HK-2 (cell line): ENCODE data around the gene PITX2.
A peak's percentile ranks its signal among the peaks of the same experiment; 100 is the strongest.
"Not testable (repeated sequence)": the region's sequence is repeated elsewhere in the genome, so short reads cannot be mapped to it uniquely, and the experiment has no call there.

Experiments
- DNase-seq: peaks from one replicate; pipeline ENCODE4 v3.0.0-alpha.2; 2018; ENCODE audit not compliant: unreplicated experiment

PITX2 gene

DNA sequence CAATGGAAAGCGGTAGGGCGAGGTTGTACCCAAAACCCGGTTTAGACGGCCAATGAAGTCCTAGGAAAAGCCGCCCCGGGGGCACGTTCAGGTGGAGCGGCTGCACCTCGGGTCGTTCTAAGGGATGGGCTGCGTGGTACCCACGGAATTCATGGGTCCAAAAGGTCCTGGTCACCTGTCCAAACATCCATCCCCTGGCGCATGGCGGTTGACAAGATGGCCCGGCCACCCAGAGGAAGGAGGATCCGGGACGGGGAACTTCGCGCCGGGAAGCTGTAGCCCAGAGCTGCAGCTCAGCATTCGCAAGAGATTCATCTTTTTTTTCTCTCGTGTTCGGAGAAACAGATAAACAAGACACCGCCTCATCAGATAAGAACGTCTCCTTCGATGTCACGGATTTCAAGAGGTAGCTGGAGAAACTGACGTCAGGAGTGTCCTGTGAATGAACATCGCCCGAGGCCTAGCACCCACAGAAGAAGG, 10.9 kb downstream of the PITX2 start:
- no peak for DNase-seq

DNA sequence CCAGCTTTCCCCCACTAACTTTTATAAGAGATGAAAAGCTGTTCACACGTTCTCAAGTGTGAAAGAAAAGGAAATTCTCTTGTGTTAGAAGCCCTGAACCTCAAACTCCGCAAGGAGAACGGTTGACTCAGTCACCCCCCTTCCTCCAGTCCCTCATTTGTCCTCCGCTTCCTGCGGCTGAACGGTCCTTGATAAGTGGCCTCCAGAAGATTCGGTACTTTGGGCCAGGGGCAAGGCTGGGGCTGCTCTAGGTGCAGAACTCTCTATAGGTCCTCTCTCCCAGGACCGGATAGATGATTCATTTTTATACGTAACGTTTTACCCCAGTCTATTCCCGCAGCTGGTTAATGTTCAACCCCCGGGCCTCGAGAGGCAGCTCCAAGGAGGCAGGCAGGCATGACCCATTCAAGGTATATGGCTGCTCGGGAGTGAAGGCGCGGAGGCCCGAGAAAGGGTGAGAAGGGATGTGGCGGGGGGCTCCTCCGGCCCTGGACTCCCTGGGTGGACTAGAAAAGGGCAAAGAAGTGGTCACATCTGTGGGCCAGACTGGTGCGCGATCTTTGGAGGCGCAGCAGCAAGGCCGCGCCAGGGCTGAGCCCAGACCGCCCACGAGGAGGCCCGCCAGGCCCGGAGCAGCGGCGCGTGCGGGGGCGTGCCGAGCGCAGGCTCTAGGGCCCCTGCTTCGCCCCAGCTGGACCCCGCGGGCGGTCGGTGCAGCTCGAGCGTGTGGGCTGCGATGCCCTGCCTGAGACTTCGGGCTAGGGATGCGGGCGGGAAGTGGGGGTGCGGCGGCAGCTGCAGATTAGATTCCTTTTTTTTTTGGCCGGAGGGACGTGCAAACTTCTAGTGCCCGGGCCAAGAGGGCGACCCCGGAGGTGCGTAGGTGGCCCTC, 11.7 kb downstream of the PITX2 start:
- DNase-seq = peak; percentile 95

DNA sequence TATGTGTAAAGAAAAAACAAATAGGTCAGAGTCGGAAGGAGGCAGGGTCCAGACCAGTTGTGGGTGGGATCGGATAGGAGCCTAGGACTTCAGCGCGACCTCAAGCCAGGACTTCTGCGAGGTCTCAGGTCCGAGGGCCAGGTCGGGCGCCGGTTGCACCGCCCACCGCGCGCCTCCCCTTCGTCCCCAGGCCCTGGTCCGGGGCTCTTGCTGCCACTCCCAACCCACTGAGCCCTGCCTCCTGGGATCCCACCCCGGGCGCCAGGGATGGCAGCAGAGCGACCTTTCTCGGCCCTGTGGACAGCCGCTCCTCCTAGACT, 12.3 kb downstream of the PITX2 start:
- no peak for DNase-seq

DNA sequence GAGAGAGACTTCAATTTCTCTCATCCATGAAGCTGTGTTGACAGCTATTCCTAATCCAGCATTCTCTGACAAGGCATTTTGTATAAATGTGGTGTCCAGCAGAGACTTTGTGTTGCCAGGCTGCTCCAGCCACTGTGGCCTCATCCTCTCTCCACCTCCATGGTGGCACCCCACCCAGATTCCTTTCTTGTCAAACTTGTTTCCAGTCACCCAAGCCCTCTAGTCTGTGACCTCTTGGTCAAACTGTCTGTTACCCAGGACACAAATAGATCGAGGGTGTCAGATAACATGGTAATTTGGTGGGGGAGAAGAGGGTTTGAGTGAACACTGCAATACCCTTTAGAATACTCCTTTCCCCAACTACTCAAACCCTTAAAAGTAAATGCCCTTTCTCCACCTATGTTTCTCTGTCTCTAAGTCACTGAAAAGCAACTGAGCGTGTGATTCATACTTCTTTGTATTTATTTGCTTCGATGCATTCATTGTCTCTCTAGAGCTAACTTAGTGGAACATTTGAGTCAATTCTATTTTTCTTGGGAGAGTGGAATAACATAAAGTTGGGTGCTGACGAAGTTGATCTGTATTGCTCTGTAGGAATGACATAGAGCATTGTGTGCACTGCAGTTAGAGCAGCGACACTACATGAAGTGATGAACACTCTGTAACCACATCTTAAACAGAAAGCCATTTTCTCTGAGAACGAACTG, 13.7 kb downstream of the PITX2 start:
- no peak for DNase-seq

DNA sequence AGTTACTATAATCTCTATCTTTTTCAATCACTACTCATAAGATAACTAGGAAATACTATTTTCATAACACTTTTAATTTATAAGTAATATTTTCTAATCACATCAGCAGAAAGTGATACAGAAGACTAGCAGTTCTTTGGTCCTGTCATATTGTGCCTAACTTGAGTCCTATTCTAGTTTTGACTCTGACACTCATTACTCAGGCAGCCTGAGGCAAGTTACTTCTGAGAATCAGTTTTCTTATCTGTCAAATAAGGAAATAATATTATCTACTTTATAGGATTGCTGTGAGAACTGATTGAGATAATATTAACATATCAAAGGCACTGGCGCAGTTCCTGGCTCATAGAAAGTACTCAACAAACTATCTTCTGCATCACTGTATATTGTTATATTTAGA, 17.8 kb downstream of the PITX2 start:
- DNase-seq = no peak

- no peak for DNase-seq
Measured at GRCh38 chr4:110602061-110602460, 20.8 kb downstream of the PITX2 start.

- DNase-seq = no peak
Measured at GRCh38 chr4:110597582-110597981, 25.3 kb downstream of the PITX2 start.

DNA sequence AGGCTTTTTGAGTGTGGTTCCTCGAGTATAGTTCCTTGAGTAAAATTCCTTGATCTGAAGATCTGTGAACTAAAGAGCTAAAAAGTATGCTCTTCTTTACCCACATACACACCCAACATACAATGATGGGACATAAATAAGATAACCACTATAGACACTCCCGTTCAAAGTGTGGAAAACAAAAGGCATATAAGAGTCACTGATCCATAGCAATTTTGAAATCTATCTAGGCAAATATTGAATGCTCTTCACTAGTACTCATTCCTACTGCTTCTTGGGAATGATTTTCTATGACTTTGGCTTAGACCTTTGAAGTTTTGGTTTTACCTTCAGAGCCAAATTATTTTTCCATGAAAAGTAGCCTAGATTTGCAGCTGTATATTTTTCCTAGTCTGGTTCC, 26.4 kb downstream of the PITX2 start:
- no peak for DNase-seq

- no peak for DNase-seq
Measured at GRCh38 chr4:110595583-110595982, 27.3 kb downstream of the PITX2 start.

- DNase-seq = no peak
Measured at GRCh38 chr4:110589297-110589696, 33.6 kb downstream of the PITX2 start.

GRCh38 chr4:110587666-110588285, 35.1 kb downstream of the PITX2 start:
- no peak for DNase-seq

DNA sequence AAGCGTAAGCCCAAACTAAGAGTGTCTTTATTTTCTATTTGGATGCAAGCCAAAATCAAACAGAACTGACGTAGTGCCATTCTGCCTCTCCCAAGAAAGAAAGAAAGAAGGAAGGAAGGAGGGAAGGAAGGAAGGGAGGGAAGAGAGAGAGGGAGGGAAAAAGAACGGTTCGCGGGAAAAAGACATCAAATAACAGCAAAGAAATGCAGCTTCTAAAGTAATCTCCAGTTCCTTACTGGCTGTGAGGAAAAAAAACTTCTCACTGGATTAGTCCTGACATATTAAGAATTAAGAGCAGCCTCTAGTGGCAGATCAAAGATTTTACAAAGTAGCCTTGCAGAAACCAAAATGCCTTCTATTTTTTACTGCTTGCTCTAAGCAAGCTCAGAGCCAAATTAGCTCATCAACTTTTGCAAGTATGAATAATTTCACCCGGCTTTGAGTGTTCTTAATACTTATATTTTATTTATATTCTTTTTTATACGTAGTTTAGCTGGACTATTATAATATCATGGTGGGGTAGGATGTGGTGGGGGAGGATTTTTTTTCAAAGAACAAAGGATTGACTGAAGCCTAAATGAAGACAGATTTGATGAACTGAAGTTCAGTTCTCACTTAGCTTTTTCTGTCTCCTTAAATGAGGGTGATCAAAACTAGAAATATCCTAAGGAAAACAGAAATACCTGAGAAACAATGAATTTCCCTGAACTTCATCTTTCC, 36.6 kb downstream of the PITX2 start:
- no peak for DNase-seq

DNA sequence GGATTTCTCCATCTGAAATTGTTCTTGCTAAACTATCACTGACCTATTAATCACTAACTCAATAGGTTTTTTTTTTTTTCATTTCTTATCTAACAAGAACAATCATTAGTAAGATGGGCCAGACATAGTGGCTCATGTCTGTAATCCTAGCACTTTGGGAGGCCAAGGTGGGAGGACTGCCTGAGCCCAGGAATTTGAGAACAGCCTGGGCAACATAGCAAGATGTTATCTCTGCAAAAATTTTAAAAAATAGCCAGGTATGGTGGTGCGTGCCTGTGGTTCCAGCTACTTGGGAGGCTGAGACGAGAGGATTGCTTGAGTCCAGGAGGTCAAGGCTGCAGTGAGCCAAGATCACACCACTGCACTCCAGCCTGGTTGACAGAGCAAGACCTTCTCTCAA, 46.2 kb downstream of the PITX2 start:
- DNase-seq = not testable (repeated sequence)
